GM15510 (cell line): Measurements from ENCODE around the gene ATP6V0B.

Experiments
- POLR2A ChIP-seq: IDR thresholded peaks from 3 replicates; pipeline ENCODE4 v1.6.1; 2011; ENCODE audit warnings: borderline replicate concordance; ENCODE audit not compliant: insufficient read length; ENCODE audit errors: extremely low read depth

Gene ATP6V0B

DNA sequence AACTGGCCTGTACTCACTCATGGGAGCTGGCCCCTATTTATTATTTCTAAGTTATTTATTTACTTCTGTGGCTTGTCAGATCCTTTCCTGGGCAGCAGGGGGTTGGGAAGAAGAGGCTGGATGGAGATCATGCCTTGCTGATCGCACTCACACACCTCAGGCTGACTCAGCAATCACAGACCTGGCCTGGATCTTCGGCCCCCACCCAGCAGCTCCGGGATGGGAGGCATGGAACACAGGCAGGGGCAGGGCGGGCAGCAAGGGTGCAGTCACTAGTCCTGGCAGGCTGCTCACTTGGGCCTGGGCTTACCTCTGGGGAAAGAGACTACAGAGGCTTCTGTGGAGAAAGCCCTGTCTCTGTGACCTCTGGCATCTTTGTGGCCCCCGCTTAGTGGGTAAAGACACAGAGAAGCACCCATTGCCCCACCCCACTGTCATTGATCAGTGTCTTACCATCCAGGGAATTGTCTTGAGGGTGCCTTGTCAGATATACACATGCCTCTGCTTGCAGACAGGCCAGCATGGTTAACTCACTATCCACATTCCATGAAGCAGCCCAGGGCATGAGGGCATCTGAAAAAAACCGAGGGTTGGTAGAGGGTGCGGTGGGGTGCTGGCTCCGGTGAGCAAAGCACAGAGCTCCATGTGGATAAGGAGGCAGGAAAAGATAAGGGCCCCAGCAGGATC lies 37.4 kb upstream of the ATP6V0B start:
- TF ChIP-seq POLR2A, result no peak

DNA sequence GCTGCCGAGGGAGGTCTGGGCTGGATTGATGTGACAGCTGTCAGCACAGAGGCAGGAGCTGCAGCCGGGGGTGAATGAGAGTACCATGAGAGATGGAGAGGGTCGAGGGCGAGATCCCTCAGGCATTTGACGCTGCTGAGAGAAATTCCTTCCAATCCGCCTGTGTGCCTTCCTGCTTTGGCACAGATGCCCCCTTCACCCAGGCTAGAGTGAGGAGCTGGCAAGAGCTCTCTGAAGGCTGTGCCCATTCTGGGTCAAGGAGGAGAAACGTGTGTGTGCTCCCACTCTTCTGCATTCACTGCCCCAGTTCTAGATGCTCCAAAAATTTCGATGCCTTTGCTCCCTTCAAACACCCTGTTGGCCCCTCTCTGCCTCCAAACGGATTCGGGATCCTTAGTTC lies 36.4 kb upstream of the ATP6V0B start:
- TF ChIP-seq POLR2A, result no peak

DNA sequence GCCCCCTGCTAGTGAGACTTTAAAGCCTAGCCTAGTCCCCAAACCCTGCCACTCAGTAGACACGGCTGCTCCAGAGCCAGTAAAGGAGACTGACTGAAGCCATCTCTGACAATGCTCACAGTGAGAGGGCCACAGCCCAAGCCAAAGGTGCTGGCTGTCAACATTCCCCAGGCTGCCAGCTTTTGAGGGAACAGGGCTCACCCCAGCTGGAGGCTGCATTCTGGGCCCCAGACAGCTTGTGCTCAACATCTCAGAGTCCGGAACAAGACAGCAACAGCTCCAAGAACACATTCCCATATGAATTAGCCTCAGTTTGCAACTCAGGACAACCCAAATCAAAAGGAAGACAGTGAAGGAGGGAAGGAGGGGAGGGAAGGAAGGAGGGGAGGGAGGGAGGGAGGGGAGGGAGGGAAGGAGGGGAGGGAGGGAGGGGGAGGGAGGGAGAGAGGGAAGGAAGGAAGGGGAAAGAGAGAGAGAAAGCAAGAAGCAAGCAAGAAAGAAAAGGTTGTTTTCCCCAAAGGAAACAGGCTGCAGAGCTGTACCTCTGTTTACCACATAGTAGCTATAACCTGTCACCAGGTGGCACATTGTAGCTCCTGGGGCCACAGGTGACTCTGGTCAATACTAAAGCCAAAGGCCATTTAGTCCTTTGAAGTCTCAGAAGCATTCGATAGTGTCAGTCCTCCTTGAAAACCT lies 35.7 kb upstream of the ATP6V0B start:
- TF ChIP-seq POLR2A, result no peak

DNA sequence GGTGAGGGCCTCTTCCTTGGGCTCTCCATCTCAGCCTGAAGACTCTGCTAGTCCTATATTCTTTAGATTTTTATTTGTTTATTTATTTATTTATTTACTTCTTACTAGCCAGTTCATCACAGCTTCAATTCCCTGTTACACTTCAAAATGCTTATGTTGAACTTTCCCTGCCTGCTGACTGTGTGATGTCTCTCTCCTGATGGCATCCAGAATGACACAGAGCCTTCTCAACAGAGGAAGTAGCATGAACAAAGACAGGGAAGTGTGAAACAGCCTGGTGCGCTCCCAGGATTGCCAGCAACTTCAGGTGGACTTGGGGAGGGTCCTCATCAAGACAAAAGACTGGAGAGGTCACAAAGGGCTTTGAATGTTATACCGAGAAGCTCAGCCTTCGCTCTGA lies 32.3 kb upstream of the ATP6V0B start:
- no peak for TF ChIP-seq POLR2A

DNA sequence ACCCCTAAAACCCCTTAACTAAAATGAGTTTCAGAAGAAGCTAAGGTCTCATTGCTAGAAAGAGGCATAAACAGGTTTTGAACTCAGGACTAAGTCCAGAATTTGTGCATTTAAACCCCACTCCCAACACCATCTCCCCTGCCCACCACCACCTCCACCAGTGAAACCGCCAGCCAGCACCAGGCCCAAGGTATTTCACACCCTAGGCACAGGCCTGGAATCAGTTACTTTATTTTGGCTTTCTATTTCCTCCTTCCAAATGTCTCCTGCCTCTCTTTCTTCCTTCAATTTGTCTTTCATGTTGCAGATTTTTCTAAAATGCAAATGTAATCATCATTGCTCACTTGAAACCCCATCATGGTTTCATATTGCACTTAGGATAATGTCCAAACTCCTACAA lies 29.9 kb upstream of the ATP6V0B start:
- TF ChIP-seq POLR2A, result no peak

DNA sequence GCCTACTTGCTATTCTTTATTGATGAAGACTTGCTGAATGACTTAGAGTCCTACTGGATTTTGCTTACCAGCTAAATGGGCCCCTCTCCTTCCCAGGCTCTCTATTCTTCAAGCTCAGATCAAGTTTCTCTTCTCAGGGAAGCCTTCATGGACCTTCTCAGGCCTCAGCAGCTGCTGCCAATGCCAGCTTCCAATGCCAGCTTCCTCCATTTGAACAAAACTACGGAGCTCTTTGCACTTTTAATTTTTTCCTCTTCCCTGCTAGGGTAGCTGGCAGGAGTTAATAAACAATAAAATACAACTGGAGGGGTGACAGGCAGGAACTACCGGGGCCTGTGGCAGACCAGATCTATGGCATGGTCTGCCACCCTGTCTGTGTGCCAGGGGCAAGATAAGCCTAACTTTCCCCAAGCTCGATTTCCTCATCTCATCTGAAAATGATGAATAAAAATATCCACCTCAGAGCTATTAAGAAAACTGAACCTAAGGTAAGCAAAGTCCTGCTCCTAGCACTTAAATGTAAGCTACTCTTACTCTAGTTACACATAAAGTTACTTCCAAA lies 29.0 kb upstream of the ATP6V0B start:
- TF ChIP-seq POLR2A, result no peak

DNA sequence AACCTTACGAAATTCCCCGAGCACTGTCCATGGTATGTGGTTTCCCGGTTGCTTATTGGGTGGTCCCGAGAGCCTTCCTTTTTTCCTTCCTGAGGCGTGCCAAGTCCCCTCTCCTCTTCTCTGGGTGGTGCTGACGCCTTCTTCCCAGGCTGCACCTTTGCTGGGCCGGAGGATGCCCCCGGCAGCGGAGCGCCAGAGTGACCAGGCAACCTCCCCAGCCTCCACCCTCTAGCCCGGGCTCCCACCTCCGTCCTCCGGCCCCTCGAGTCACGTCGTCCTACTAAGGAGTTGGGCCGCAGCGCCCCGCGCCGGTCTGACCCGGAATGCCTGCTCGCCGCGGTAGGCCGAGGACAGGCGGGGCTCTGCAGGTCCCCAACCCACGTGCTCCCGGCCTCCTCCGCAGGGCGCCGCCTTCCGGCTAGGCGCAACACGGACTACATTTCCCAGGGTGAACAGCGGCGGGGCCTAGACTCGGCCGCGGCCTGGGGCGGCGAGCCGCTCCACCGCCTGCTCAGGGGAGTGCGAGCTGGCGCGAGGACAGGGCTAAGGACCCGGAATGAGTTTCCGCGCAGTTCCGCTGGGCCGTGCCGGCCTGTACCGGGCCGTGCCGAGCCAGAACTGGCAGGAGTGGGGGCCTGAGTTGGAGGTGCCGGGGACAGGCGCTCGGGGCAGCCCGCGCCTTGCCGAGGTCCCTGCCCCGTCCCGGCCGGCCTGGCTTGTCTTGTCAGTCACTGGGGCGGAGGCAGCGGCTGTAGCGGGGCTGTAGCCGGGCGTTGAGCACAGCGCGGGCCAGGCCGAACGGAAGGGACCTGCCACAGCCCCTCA lies 28.3 kb upstream of the ATP6V0B start, which contains the start of gene IPO13:
IPO13 (plus strand) TSS at position 715 of the 825 bp plus-strand sequence. CDS start 651 bp downstream, outside the sequence.
- TF ChIP-seq POLR2A, result peak; percentile 92

DNA sequence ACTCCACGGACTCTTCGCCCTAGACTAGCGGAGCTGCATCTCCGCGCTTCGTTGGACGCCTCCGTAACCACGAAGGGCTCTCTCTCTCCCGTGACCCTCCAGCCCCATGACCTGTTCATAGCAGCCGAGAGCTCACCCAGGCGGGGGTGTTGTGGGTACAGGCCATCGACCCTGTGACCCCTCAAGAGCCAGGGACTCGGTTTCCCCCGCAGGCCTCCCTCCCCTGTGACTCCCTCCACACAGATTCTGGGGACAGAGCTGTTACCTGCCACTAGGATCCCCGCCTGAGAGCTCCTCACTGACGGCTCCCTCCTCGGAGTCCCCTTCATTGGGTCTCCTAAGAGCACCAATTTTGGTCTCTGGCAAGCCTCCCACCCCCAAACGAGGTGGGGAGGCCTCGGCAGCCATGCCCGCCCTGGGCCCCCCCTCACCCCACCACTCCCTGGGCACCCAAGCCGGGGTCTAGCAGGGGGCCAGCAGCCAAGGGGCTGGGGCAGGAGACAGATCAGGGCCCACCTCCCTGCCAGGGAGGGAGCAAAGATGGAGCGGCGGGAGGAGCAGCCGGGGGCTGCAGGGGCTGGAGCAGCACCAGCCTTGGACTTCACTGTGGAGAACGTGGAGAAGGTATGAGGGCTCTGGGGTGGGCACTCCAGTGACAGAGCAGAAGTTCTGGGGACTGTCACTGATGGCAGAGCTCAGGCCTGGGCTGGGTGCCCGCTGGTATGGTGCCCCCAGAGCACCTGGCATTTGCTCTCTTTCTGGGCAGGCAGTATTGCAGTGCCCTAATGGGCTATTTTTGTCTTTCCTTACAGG lies 27.5 kb upstream of the ATP6V0B start:
- no peak for TF ChIP-seq POLR2A

DNA sequence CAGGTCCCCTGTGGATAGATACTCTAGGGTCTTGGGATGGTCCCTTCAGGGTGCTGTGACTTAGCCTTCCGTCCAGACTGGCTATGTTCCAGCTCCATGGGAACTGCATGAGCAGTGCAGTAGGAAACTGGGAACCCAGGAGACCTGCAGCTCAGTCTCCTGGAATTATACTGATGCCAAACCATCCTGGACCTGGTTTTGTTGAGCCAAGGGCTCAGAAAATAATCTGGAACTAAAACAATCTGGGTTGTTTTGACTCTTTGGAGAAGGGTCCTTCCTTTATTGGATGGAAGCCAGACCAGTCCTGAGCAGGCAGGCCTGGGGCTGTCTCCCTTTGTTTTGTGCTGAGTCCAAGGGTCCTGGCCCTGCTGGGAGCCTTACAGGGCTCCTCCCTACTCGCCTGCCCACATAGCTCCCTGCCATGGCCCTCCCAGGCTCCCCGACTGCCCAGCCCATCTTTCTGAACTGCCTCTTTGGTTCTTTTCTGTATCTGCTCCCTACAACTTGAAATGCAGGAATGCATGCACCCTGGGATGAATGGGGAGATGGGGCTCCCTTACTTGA lies 26.8 kb upstream of the ATP6V0B start:
- no peak for TF ChIP-seq POLR2A

DNA sequence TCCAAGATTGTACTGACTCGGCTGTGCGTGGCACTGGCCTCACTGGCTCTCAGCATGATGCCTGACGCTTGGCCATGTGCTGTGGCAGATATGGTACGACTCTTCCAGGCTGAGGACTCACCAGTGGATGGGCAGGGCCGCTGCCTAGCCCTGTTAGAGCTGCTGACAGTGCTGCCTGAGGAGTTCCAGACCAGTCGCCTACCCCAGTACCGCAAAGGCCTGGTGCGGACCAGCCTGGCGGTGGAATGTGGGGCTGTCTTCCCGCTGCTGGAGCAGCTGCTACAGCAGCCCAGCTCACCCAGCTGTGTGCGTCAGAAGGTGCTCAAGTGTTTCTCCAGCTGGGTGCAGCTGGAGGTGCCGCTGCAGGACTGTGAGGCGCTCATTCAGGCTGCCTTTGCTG lies 25.1 kb upstream of the ATP6V0B start:
- no peak for TF ChIP-seq POLR2A

DNA sequence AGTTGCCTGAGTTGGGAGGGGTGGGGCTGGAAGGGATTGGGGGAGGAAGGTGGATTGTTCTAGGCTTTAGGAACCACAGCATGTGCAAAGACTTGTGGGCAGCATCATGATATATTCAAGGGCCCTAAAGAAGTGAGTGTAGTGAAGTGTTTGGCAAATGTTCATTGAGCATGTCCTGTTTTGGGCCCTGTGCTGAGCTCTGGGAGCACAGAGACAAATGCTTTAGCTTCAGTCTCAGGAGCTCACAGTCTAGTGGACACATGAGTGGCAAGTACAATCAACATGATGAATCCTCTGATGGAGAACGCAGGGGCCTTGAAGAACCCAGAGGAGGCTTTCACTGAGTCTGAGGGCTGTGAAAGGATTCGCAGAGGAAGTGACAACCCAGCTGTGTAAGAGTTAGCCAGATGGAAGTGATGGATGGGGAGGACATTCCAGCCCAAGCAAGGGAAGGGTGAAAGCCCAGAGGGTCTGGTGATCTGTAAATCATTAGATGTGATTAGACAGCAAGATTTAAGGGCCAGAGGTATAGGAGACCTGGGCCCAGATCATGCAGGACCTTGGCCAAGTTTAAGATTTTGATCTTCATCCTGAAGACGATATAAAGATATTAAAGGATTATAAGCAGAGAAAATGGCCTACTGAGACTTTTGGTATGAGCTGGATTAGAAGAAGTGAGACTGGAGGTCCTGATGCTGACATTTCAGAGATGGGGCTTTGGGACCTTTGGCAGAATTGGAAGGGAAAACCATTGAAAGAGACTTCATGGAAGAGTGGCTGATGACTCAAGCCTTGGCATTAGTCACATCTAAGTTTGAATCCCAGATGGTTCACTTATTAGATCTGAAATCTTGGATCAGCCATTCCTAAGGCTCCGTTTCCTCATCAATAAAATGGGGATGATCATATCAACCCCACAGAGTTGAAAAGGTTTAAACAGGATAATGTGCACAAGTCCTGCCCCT lies 23.5 kb upstream of the ATP6V0B start:
- TF ChIP-seq POLR2A, result no peak

DNA sequence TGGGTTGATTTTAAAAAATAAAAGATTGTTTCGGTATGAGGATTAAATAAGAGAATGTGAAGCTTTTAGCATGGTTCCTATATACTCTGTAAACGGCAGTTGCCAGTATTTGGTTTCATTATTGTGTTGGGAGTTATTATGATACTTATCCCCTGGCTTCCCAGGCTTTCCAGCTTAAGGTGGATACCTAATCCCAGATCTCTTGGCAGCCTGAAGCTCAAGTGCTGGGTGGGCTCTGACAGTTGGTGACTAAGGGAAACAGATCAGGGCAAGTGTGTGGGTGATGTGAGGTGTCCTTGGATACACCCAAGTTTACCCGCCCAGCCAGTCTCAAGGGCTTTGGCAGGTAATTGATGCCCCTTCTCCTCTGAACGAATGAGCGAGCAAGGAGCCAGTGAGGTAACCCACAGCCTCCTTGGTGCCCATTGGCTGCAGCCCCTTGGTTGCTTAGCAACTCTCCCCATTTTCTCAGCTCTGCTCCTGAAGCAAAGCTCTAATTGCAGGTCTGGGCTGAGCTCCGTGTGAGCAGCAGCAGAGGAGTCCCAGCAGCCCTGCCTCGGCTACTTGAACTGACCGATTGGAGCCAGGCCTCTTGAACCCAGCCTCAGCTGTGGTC lies 21.9 kb upstream of the ATP6V0B start:
- TF ChIP-seq POLR2A, result no peak

DNA sequence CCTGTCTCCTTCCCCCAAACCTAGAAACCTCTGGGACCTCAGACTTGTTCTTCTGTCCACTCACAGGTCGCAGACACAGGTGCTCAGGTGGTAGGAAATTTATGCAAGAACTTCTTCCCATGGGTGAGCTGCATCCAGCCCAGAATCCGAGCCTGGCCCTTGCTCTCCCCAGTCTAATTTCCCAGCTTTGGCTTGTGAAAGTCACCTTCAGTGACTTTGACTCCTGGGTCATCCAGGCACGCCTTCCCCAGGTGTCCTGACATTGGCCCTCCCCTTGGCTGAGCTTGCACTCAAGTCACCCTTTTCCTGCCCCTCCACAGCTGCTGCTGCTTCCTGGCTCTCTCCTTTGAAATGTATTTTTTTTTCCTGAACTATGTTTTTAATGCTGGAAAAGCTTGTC lies 21.4 kb upstream of the ATP6V0B start:
- TF ChIP-seq POLR2A, result no peak

DNA sequence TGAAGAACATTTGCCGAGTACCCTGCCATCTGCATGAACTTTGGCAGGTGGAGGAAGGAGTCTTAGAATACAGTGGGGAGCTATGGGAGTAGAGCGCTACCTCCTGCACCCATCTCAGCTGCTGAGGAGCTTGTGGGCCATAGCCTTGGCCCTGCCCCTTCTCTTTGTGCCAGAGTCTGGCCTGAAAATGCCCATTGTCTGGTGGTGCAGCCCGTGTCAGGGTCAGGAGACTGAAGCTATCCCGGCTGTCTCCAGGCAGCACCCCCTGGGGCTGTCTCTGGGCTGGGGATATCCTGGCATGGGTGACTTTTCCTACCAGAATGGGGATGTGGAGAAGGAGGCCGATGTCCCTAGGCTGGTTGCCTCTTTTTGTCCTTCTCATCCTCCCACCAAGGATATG lies 20.7 kb upstream of the ATP6V0B start:
- TF ChIP-seq POLR2A, result no peak
